OCI-M2 (cell line): Measurements from ENCODE around the gene YWHAE.
A peak's percentile ranks its signal among the peaks of the same experiment; 100 is the strongest.
"Not testable (repeated sequence)": the region's sequence is repeated elsewhere in the genome, so short reads cannot be mapped to it uniquely, and the experiment has no call there.

Experiments used
- DNase-seq: peaks from one replicate; lab custom pipeline; 2025; ENCODE audit not compliant: unreplicated experiment; lab: John Stamatoyannopoulos, UW

Gene YWHAE

GRCh38 chr17:1340371-1340770 lies 59.7 kb downstream of the YWHAE start:
- DNase-seq, result no peak

- DNase-seq, result no peak
Observed at GRCh38 chr17:1331708-1332107, 68.3 kb downstream of the YWHAE start.

- no peak for DNase-seq
Observed at GRCh38 chr17:1329745-1330343, 70.2 kb downstream of the YWHAE start.

- DNase-seq, result no peak
Observed at GRCh38 chr17:1328437-1328836, 71.6 kb downstream of the YWHAE start.

GRCh38 chr17:1325766-1326165 lies 74.3 kb downstream of the YWHAE start:
- DNase-seq, result no peak

- DNase-seq, result no peak
Observed at GRCh38 chr17:1324201-1324771, 75.7 kb downstream of the YWHAE start.

- DNase-seq, result no peak
Observed at GRCh38 chr17:1323336-1323735, 76.7 kb downstream of the YWHAE start.

- DNase-seq, result no peak
Observed at GRCh38 chr17:1322480-1322879, 77.5 kb downstream of the YWHAE start.

- DNase-seq, result peak; percentile 33
Observed at GRCh38 chr17:1322014-1322428, 78.0 kb downstream of the YWHAE start.

- DNase-seq, result no peak
Observed at GRCh38 chr17:1315891-1316403, 84.1 kb downstream of the YWHAE start.

- DNase-seq, result no peak
Observed at GRCh38 chr17:1315409-1315808, 84.6 kb downstream of the YWHAE start.

GRCh38 chr17:1313270-1314005 lies 86.6 kb downstream of the YWHAE start:
- no peak for DNase-seq

GRCh38 chr17:1312261-1312870 lies 87.7 kb downstream of the YWHAE start:
- DNase-seq, result no peak

GRCh38 chr17:1307829-1308228 lies 92.2 kb downstream of the YWHAE start:
- DNase-seq, result not testable (repeated sequence)

GRCh38 chr17:1304962-1305563 lies 95.0 kb downstream of the YWHAE start:
- no peak for DNase-seq

- DNase-seq, result no peak
Observed at GRCh38 chr17:1304522-1304921, 95.5 kb downstream of the YWHAE start.

GRCh38 chr17:1302761-1303160 lies 97.3 kb downstream of the YWHAE start:
- DNase-seq, result no peak

- no peak for DNase-seq
Observed at GRCh38 chr17:1301546-1301945, 98.5 kb downstream of the YWHAE start.

- no peak for DNase-seq
Observed at GRCh38 chr17:1300371-1300905, 99.6 kb downstream of the YWHAE start.

- no peak for DNase-seq
Observed at GRCh38 chr17:1299552-1300370, 100.3 kb downstream of the YWHAE start.
